Psoas muscle (tissue), 8 donors: Measurements from ENCODE around the gene ACTA1. TPM values are rescaled to one million over a fixed set of nuclear protein-coding genes. Genes with fewer than 3 reads are reported as not detected.
"Not testable (repeated sequence)": the region's sequence is repeated elsewhere in the genome, so short reads cannot be mapped to it uniquely, and the experiment has no call there.

ENCODE experiments used
- ATAC-seq, 4 donors: fragments of 200-7000 bp; cut with Tn5 transposase; one replicate each; pipeline ENCODE4 v1.9.1; 2020; ENCODE audit warnings: moderate library complexity in 3 of 4, mild to moderate bottlenecking in 2 of 4
- DNase-seq, 2 donors: peaks; one replicate each; pipeline ENCODE4 v3.0.0-alpha.2; 2020
- H3K27ac ChIP-seq: fragments of 200-600 bp; one replicate; pipeline ENCODE4 v1.8.0; 2022
- H3K27me3 ChIP-seq, 3 donors: fragments of 200-600 bp in 1 of 3; one replicate each; pipeline versions ENCODE4 v1.6.1 to v1.8.0; 2013 to 2022; ENCODE audit warnings: low read length in 2 of 3, mild to moderate bottlenecking in 2 of 3, moderate library complexity in 1 of 3; ENCODE audit not compliant: insufficient read depth in 3 of 3
- H3K36me3 ChIP-seq, 2 donors: fragments of 200-600 bp in 1 of 2; one replicate each; pipeline versions ENCODE4 v1.6.1 to v1.8.0; 2013 to 2022; ENCODE audit warnings: low read depth in 1 of 2, mild to moderate bottlenecking in 1 of 2, moderate library complexity in 1 of 2; ENCODE audit not compliant: insufficient read depth in 1 of 2
- H3K4me1 ChIP-seq: fragments of 200-600 bp; one replicate; pipeline ENCODE4 v1.8.0; 2022
- H3K4me3 ChIP-seq: fragments of 200-600 bp; one replicate; pipeline ENCODE4 v1.8.0; 2022; ENCODE audit warnings: mild to moderate bottlenecking
- H3K9me3 ChIP-seq: fragments of 200-600 bp; one replicate; pipeline ENCODE4 v1.8.0; 2022
- WGBS, 3 donors: extraction: QIAGEN DNeasy Blood & Tissue Kit; methylation state at CpG; one replicate each; pipeline versions ENCODE4 v1.1.6 to v1.1.7; 2013; 5-methylcytosine and 5-hydroxymethylcytosine counted together
- intact Hi-C, 2 donors: fragments of 100-400 bp; cut with DNase I; formaldehyde crosslinking; loops; one replicate each; pipeline versions ENCODE4 v1.11.0 to v1.14.2; 2022
- polyA plus RNA-seq, 3 donors: library from polyadenylated mRNA; stranded (reverse); fragments of 200-250 nt; gene quantifications; one replicate each; pipeline ENCODE4 v1.2.3, GENCODE V29; 2013
- total RNA-seq, 4 donors: library from RNA; stranded (reverse); fragmentation: NEBNext Ultra II Directional in 2 of 4; extraction: Animal tissue kit (Norgen Biotek cat#: 25700) in 2 of 4; gene quantifications; one replicate each; pipeline versions ENCODE4 v1.2.1 to v1.2.4, GENCODE V29; 2021 to 2023
- TF ChIP-seq, protein P1 (sequence below): fragments of 200-600 bp; IDR thresholded peaks from one replicate; pipeline ENCODE4 v1.8.0; 2022; ENCODE audit warnings: antibody characterized with exemption
- donor health status: healthy with polysubstance abuse.
- donor health status: DM: no; HTN: no; CAD: no; lungs with moderate emphysema.
- donor health status: Bipolar disorder and iron deficiency.
- donor health status: healthy.
- donor health status: DM: yes; HTN: yes; CAD: no.
- donor health status: DM: no; HTN: no; CAD: no.
- donor health status: DM: no; HTN: no; CAD: no.
- donor health status: DM: yes; HTN: yes; CAD: no.

The ACTA1 gene
- total and polyA plus RNA-seq, 7 donors, result 8,109 to 28,566 (median 17,090) TPM

GRCh38 chr1:229420765-229421164 is 13.1 kb downstream of the ACTA1 start:
- Histone ChIP-seq H3K9me3 (peaks cover 6% of the 10 kb centered on the region), H3K36me3 (no peaks in the 10 kb centered on the region), H3K27ac (no peak overlapping the region), H3K4me3 (no peak overlapping the region), H3K27me3 (no peaks in the 10 kb centered on the region), H3K4me1 (no peaks in the 10 kb centered on the region)
- TF ChIP-seq, protein P1, sequence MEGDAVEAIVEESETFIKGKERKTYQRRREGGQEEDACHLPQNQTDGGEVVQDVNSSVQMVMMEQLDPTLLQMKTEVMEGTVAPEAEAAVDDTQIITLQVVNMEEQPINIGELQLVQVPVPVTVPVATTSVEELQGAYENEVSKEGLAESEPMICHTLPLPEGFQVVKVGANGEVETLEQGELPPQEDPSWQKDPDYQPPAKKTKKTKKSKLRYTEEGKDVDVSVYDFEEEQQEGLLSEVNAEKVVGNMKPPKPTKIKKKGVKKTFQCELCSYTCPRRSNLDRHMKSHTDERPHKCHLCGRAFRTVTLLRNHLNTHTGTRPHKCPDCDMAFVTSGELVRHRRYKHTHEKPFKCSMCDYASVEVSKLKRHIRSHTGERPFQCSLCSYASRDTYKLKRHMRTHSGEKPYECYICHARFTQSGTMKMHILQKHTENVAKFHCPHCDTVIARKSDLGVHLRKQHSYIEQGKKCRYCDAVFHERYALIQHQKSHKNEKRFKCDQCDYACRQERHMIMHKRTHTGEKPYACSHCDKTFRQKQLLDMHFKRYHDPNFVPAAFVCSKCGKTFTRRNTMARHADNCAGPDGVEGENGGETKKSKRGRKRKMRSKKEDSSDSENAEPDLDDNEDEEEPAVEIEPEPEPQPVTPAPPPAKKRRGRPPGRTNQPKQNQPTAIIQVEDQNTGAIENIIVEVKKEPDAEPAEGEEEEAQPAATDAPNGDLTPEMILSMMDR, result no peak
- ATAC-seq, result peak in 1 of 4 donors; percentile 36
- intact Hi-C loops, result no loop called here
- no peak for DNase-seq
- 72 to 77% (median 74%) methylated on average over 7 of the region's 7 CpGs for WGBS, 3 donors

- WGBS, 3 donors, result 90 to 93% (median 93%) methylated on average over 11 of the region's 11 CpGs
- ATAC-seq (no peak), DNase-seq (no peak)
These were observed 13.7 kb downstream of the ACTA1 start for GRCh38 chr1:229420224-229420623.

GRCh38 chr1:229418586-229418985 is 15.3 kb downstream of the ACTA1 start:
- WGBS, 3 donors, result 74 to 79% (median 78%) methylated on average over 6 of the region's 6 CpGs
- H3K36me3 ChIP-seq, intact Hi-C loops, DNase-seq, H3K27ac ChIP-seq, H3K4me3 ChIP-seq, H3K4me1 ChIP-seq, H3K9me3 ChIP-seq, ATAC-seq, H3K27me3 ChIP-seq: not testable (repeated sequence)

More at GRCh38 chr1:229420224-229420623, 13.7 kb downstream of the ACTA1 start:
- H3K4me1 ChIP-seq, result no peaks in the 10 kb centered on the region
- no peaks in the 10 kb centered on the region for H3K27me3 ChIP-seq
- TF ChIP-seq, protein P1, result no peak
- intact Hi-C loops, result no loop called here
- no peak overlapping the region for H3K27ac ChIP-seq
- H3K4me3 ChIP-seq, result no peak overlapping the region
- H3K36me3 ChIP-seq, result no peaks in the 10 kb centered on the region
- peaks cover 6% of the 10 kb centered on the region for H3K9me3 ChIP-seq

DNA sequence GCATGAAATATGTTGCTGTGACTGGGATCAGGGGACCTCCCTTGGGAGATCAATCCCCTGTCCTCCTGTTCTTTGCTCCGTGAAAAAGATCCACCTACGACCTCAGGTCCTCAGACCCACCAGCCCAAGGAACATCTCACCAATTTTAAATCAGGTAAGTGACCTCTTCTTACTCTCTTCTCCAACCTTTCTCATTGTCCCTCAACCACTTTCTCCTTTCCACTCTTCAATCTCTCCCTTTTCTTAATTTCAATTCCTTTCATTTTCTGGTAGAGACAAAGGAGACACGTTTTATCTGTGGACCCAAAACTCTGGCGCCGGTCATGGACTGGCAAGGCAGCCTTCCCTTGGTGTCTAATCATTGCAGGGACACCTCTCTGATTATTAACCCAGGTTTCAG is 21.1 kb downstream of the ACTA1 start:
- H3K9me3 ChIP-seq, DNase-seq, H3K4me3 ChIP-seq, H3K36me3 ChIP-seq, ATAC-seq, H3K27me3 ChIP-seq, intact Hi-C loops, H3K27ac ChIP-seq: not testable (repeated sequence)
- peaks cover 41% of the 10 kb centered on the region for H3K4me1 ChIP-seq
- WGBS, 3 donors, result 87 to 93% (median 89%) methylated on average over 5 of the region's 5 CpGs

GRCh38 chr1:229412056-229412455 is 21.8 kb downstream of the ACTA1 start:
- Histone ChIP-seq H3K4me1 (peaks cover 47% of the 10 kb centered on the region), H3K36me3 (no peaks in the 10 kb centered on the region), H3K4me3 (peak overlapping the region; percentile 39), H3K27ac (peak overlapping the region; percentile 95), H3K27me3 (no peaks in the 10 kb centered on the region), H3K9me3 (no peaks in the 10 kb centered on the region)
- WGBS, 3 donors, result 49 to 58% (median 57%) methylated on average over 7 of the region's 7 CpGs
- DNase-seq (no peak), ATAC-seq (no peak)
- intact Hi-C loops, result no loop called here
- TF ChIP-seq, protein P1, result no peak

DNA sequence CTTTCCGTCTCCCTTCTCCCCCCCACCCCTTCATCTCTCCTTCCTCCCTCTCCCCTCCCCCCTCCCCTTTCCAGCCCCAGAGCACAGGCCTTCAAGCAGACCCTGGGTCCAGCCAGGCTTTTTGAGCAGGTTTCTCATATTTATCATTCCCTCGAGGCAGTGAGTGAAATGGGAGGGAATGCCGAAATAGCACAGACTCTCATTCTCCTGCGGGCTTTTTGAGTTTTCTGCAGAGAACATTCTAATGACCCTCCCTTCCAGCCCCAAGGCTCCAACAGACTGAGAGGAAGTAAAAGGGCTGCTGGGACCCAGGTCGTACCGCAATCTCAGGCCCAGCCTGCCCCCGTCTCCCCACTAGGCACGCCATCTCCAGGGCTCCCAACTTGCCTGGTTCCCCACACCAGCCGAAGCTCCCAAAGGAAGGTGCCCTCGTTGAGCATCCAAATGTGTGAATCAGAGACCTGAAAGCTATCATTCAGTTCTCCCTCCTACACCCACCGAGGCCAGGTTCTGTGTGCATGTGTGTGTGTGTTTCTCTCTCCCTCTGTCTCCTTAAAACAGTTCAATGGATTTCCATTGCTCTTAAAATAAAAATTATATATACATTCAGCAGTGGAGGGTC is 22.3 kb downstream of the ACTA1 start:
- ATAC-seq (no peak), DNase-seq (no peak)
- Histone ChIP-seq H3K36me3 (no peaks in the 10 kb centered on the region), H3K27me3 (peaks cover 0 to 2% (median 0%) of the 10 kb centered on the region in 3 donors), H3K4me1 (peaks cover 47% of the 10 kb centered on the region), H3K4me3 (peak overlapping the region; percentile 39), H3K27ac (peak overlapping the region; percentile 95), H3K9me3 (no peaks in the 10 kb centered on the region)
- WGBS, 3 donors, result 22 to 30% (median 27%) methylated on average over 10 to 11 of the region's 11 CpGs
- TF ChIP-seq, protein P1, result no peak
- intact Hi-C loops, result no loop called here
